ENCODE results near the gene BLACAT1. TPM values are rescaled to one million over a fixed set of nuclear protein-coding genes. Genes with fewer than 3 reads are reported as not detected.
"Not testable (repeated sequence)": the region's sequence is repeated elsewhere in the genome, so short reads cannot be mapped to it uniquely, and the experiment has no call there.

Gene BLACAT1
- total RNA-seq, 2 experiments from 2014 or later, result 0.90 to 1.2 TPM

GRCh38 chr1:205435578-205436573 is 20.0 kb downstream of the BLACAT1 start:
- intact Hi-C loops (cut with micrococcal nuclease), result no loop called here
- no peak overlapping the region for H3K4me3 Mint-ChIP-seq
- no peaks in the 10 kb centered on the region for H3K36me3 Mint-ChIP-seq
- H3K9me3 Mint-ChIP-seq, result no peaks in the 10 kb centered on the region
- peaks cover 15% of the 10 kb centered on the region for H3K4me1 Mint-ChIP-seq (ENCODE audit: low read depth)
- DNase-seq, result no peak
- H3K27ac Mint-ChIP-seq, result no peak overlapping the region
- ChIA-PET CTCF (no interaction called here), POLR2A (no interaction called here)
- H3K27me3 Mint-ChIP-seq, result peaks cover 16% of the 10 kb centered on the region

GRCh38 chr1:205434738-205435137 is 21.1 kb downstream of the BLACAT1 start:
- Mint-ChIP-seq H3K36me3 (no peaks in the 10 kb centered on the region), H3K4me3 (no peak overlapping the region), H3K9me3 (no peaks in the 10 kb centered on the region), H3K27me3 (peaks cover 18% of the 10 kb centered on the region), H3K27ac (no peak overlapping the region), H3K4me1 (ENCODE audit: low read depth) (peaks cover 12% of the 10 kb centered on the region)
- no peak for DNase-seq
- ChIA-PET POLR2A (no interaction called here), CTCF (no interaction called here)
- intact Hi-C loops (cut with micrococcal nuclease), result no loop called here

GRCh38 chr1:205432692-205433091 is 23.2 kb downstream of the BLACAT1 start:
- H3K9me3 Mint-ChIP-seq; POLR2A ChIA-PET; intact Hi-C loops (cut with micrococcal nuclease); H3K36me3 Mint-ChIP-seq; DNase-seq; H3K4me3 Mint-ChIP-seq; H3K4me1 Mint-ChIP-seq (ENCODE audit: low read depth); H3K27ac Mint-ChIP-seq: not testable (repeated sequence)
- CTCF ChIA-PET, result interaction anchor here (0.6 to 6.5 kb wide), 5 partner anchors 9 to 79 kb away, joined by 3 to 50 read pairs (median 5); no protein-coding TSS in a partner anchor
- H3K27me3 Mint-ChIP-seq, result peaks cover 18% of the 10 kb centered on the region

- no peak for DNase-seq
- Mint-ChIP-seq H3K4me3 (no peak overlapping the region), H3K27ac (no peak overlapping the region), H3K36me3 (no peaks in the 10 kb centered on the region), H3K27me3 (peaks cover 18% of the 10 kb centered on the region), H3K4me1 (ENCODE audit: low read depth) (peaks cover 10% of the 10 kb centered on the region), H3K9me3 (no peaks in the 10 kb centered on the region)
- ChIA-PET POLR2A (no interaction called here), CTCF (interaction anchor here (0.7 to 6.5 kb wide), 8 partner anchors 10 to 443 kb away, joined by 3 to 50 read pairs (median 8); no protein-coding TSS in a partner anchor)
- intact Hi-C loops (cut with micrococcal nuclease), result no loop called here
Observed at GRCh38 chr1:205432116-205432515, 23.7 kb downstream of the BLACAT1 start.

GRCh38 chr1:205430696-205431305 is 25.0 kb downstream of the BLACAT1 start:
- POLR2A ChIA-PET, result interaction anchor here (1.2 kb wide), 1 partner anchor 10 kb away, joined by 5 read pairs; no protein-coding TSS in a partner anchor
- CTCF ChIA-PET, result interaction anchor here (0.5 to 6.5 kb wide), 30 partner anchors 9 to 589 kb away, joined by 3 to 50 read pairs (median 6); partner anchors contain the start of genes KLHDC8A and LEMD1

GRCh38 chr1:205429762-205430695 is 25.8 kb downstream of the BLACAT1 start:
- Mint-ChIP-seq H3K4me3 (peak overlapping the region; percentile 76), H3K9me3 (no peaks in the 10 kb centered on the region), H3K27ac (no peak overlapping the region), H3K36me3 (no peaks in the 10 kb centered on the region), H3K4me1 (ENCODE audit: low read depth) (peaks cover 10% of the 10 kb centered on the region), H3K27me3 (peaks cover 8% of the 10 kb centered on the region)
- ChIA-PET CTCF (interaction anchor here (0.6 to 6.5 kb wide), 29 partner anchors 8 to 589 kb away, joined by 3 to 50 read pairs (median 6); partner anchors contain the start of genes KLHDC8A and LEMD1), POLR2A (interaction anchor here (1.4 kb wide), 1 partner anchor 11 kb away, joined by 3 read pairs; no protein-coding TSS in a partner anchor)
- intact Hi-C loops (cut with micrococcal nuclease), result loop anchor here (2.0 kb wide), 1 partner anchor 75 kb away; no protein-coding TSS in a partner anchor
- no peak for DNase-seq

More at GRCh38 chr1:205430696-205431305, 25.0 kb downstream of the BLACAT1 start:
- Mint-ChIP-seq H3K36me3 (no peaks in the 10 kb centered on the region), H3K27ac (no peak overlapping the region), H3K4me1 (ENCODE audit: low read depth) (peaks cover 10% of the 10 kb centered on the region), H3K4me3 (peak overlapping the region; percentile 76), H3K27me3 (peaks cover 14% of the 10 kb centered on the region), H3K9me3 (no peaks in the 10 kb centered on the region)
- DNase-seq, result peak; percentile 73
- intact Hi-C loops (cut with micrococcal nuclease), result loop anchor here (2.0 kb wide), 1 partner anchor 76 kb away; no protein-coding TSS in a partner anchor

DNA sequence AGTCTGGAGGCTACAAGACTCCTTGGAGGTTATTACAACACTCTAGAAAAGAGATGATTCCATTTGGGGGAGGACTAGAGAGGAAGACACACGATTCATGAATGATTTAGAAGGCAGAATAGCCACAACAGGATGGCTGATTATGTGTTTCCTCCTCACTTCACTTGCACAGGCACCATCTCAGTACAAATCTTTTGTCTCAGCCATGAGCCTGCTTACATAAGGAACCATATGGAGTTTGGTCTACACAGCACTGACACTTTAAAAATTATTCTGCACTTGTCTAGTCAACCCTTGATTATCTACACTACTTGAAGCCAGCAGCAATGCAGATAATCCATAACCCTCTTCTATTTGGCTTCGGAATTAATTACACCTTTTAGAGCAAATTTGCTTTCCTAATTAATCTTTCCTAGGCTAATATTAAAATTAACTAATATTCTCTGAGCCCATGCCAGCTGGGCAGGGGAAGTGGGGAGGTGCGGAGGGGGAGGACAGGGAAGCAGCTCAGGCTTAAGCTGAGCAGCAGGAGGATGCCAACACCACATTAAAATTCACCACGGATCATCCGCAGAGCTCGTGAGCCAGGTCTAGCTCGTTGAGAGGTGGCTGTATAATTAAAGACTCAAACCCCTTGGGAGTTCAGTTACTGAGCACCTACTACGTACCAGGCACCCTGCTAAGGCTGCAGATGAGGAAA is 30.8 kb downstream of the BLACAT1 start:
- H3K4me1 Mint-ChIP-seq (ENCODE audit: low read depth), result no peaks in the 10 kb centered on the region
- no peak overlapping the region for H3K27ac Mint-ChIP-seq
- H3K36me3 Mint-ChIP-seq, result no peaks in the 10 kb centered on the region
- H3K9me3 Mint-ChIP-seq, result no peaks in the 10 kb centered on the region
- DNase-seq, result no peak
- intact Hi-C loops (cut with micrococcal nuclease), result no loop called here
- CTCF ChIA-PET, result interaction anchor here (0.9 to 2.4 kb wide), 5 partner anchors 60 to 90 kb away, joined by 3 to 15 read pairs (median 4); no protein-coding TSS in a partner anchor
- POLR2A ChIA-PET, result interaction anchor here (0.8 kb wide), 1 partner anchor 16 kb away, joined by 3 read pairs; no protein-coding TSS in a partner anchor
- H3K4me3 Mint-ChIP-seq, result no peak overlapping the region
- peaks cover 17% of the 10 kb centered on the region for H3K27me3 Mint-ChIP-seq

- ChIA-PET CTCF (interaction anchor here (0.8 to 2.4 kb wide), 5 partner anchors 17 to 70 kb away, joined by 3 to 15 read pairs (median 4); no protein-coding TSS in a partner anchor), POLR2A (no interaction called here)
- H3K4me1 Mint-ChIP-seq (ENCODE audit: low read depth), result no peaks in the 10 kb centered on the region
- no peaks in the 10 kb centered on the region for H3K36me3 Mint-ChIP-seq
- intact Hi-C loops (cut with micrococcal nuclease), result no loop called here
- peaks cover 17% of the 10 kb centered on the region for H3K27me3 Mint-ChIP-seq
- DNase-seq, result no peak
- H3K27ac Mint-ChIP-seq, result no peak overlapping the region
- H3K9me3 Mint-ChIP-seq, result no peaks in the 10 kb centered on the region
- no peak overlapping the region for H3K4me3 Mint-ChIP-seq
Observed at GRCh38 chr1:205423814-205424399, 31.9 kb downstream of the BLACAT1 start.

DNA sequence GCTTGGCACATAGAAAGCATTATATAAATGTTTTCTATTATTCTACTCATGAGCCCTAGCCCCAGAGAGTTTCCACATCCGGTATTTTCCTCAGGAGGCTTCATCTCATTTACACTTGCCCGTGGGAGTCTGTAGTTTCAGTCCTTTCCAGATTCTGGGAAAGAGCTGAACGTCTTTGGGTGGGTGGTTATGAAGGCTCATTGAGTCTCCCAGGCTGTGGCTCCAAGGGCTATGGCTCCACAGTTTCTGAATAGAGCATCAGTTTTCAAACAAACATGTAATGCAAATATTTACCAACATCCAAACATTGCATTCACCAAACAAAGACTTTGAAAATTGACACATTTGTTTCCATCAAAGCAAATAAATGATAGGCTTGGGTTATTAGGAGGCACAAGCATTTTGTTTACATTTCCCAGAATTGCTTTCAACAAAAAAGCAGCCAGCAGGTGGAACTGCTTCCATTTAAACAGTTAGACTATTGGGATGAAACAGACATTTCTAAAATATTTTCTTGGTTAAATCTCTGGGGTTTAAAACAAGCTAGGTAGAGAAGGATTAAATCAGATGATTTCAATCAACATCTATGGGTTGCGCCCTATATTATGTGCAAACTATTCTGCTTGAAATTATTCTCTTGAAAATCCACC is 32.7 kb downstream of the BLACAT1 start:
- Mint-ChIP-seq H3K27me3 (peaks cover 17% of the 10 kb centered on the region), H3K9me3 (no peaks in the 10 kb centered on the region), H3K36me3 (no peaks in the 10 kb centered on the region), H3K4me1 (ENCODE audit: low read depth) (no peaks in the 10 kb centered on the region), H3K27ac (no peak overlapping the region), H3K4me3 (no peak overlapping the region)
- ChIA-PET CTCF (interaction anchor here (0.8 to 3.2 kb wide), 4 partner anchors 8 to 62 kb away, joined by 3 to 18 read pairs (median 10); no protein-coding TSS in a partner anchor), POLR2A (no interaction called here)
- no peak for DNase-seq
- intact Hi-C loops (cut with micrococcal nuclease), result no loop called here

DNA sequence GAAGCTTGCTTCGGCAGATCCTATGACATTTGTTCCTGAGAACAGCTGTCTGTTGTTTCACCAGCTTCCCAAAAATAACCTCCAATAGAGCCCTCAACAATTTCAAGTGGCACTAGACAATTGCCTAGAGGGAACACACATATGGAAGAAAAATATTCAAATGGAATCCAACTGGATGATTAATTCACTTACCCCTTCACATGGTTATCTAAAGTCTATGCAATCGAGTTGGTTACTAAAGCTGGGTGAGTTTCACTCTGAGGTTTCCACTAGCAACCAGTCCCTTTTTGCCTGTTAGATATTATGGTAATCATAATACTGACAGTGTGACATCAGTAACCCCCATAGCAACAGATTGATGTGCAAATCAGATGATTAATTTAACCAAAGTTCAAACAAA is 34.0 kb downstream of the BLACAT1 start, which contains the start of gene LEMD1:
Gene LEMD1 (minus strand): TSS at position 259 of the 400 bp plus-strand sequence. CDS start 1,520 bp downstream, outside the sequence.
- Mint-ChIP-seq H3K9me3 (no peaks in the 10 kb centered on the region), H3K36me3 (no peaks in the 10 kb centered on the region), H3K4me3 (no peak within 1 kb of the TSS), H3K27me3 (peaks cover 17% of the 10 kb centered on the region), H3K4me1 (ENCODE audit: low read depth) (no peaks in the 10 kb centered on the region), H3K27ac (no peak within 1 kb of the TSS)
- ChIA-PET POLR2A (no interaction called here), CTCF (interaction anchor here (1.3 to 3.2 kb wide), 4 partner anchors 9 to 103 kb away, joined by 4 to 18 read pairs (median 6); no protein-coding TSS in a partner anchor)
- DNase-seq, result no peak
- intact Hi-C loops (cut with micrococcal nuclease), result no loop called here

Data from activated CD4-positive, alpha-beta memory T cell treated with anti-CD3 and anti-CD28 coated beads for 36 hours (primary cell).